HG02943 (cell line): Measurements from ENCODE around the gene SLC47A2.

ENCODE experiments used
- ATAC-seq: cut with Tn5 transposase; IDR thresholded peaks from one replicate; pipeline ENCODE4 v1.9.1; 2021; ENCODE audit warnings: mild to moderate bottlenecking, low read depth, moderate library complexity; ENCODE audit not compliant: unreplicated experiment

SLC47A2 gene

DNA sequence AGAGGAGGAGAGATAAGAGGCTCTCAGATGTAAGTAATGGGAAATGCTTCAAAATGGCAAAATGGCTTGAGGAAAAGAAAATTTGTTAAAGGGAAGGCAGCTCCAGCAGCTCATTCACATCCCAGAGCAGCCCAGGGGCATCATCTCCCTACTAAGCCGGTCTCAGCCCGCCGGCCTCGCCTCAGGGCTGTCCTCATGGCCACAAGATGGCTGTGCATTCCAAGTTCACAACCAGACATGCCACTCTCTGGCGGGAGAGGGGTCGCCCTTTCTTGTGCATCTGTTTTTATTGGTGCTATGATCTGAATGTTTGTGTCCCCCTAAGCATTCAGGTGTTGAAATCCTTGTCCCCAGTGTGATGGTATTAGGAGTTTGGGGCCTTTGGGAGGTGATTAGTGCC is 13.5 kb upstream of the SLC47A2 start:
- ATAC-seq = no peak

DNA sequence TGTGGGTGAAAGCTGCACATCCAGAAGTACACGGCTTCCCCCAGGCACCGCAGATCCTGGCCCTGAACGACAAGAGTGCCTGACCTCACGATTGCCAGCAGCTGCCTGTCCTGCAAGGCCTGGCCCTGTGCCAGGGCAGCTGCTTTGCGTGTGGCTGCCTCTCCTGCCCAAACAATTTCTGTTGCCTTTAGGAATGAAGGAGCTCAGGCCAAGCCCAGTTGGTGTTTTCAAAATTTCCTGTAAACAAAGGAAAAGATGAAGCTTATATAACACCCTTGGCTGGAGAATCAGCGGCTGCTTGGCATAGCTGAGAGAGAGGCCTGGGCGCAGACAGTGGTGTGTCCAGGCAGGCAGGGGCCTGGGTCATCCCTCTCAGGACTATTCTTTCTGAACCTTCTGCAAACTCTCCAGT is 11.7 kb upstream of the SLC47A2 start:
- no peak for ATAC-seq

DNA sequence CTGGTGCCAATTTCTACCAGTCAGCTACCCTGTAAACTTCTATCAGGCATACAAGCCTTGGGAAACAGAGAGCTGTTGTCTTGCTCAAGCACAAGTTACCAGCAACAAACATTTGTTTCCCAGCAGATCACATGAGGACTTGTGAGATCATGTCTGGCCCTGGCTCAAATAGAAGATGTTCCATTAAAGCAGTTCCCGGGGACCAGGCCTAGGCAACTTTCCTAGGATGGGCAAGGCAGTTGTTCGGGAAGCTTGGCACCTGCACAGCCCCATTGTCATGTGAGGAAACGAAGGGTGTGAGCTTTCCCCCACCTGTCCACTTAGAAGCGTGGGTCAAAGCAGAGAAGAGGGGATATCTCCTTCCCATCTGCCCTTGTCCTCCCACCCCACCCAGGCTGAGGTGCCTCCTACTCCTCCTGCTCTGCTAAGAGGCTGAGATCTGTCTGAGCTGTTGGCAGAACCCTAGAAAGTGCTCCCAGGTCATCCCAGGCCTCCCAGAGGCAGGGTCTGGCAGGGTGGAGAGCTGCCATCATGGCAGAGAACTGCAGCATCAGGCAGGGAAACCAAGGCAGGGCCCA is 11.2 kb upstream of the SLC47A2 start:
- no peak for ATAC-seq

DNA sequence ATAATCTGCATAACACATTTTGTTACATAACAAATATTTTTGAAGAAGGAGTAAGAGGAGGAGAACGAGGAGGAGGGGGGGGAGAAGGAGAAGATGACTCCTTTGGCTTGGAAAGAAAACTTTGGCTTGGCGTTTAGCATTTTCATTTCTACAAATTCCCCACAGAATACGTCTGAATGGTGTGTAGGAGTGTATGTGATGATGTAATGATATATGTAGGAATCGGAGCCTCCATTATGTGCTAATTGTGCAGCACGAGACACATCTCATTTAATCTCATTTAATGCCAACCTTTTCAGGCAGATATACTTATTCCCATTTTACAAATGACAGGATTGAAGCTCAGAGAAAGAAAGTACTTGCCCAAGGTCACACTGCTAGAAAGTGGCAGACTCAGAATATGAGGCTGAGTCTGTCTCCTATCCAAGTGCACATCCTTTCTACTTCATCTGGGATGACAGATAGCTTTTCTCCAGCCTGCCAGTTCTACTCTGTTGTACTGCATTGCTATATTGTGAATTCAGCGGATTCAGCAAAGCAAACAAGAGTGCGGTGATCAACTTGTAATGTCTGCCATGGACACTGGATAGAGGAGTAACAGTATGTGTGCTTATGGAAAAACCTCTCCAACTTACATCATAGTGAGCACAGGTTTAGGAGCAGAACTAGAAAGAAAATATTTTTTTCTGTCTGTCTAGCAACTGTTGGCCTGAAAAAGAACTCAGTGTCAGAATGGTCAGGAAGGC is 10.4 kb upstream of the SLC47A2 start:
- ATAC-seq = no peak

DNA sequence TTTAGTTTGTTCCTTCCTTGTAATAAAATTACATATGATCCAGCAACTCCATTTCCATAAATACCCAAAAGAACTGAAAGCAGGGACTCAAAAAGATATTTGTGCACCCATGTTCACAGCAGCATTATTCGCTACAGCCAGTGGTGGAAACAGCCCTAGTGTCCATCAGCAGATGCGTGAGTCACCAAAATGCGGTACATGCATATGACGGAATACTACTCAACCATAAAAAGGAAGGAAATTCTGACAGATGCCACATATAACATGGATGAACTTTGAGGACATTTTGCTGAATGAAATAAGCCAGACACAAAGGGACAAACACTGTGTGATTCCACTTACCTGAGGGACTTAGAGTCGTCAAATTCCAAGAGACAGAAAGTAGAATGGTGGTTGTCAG is 9.1 kb upstream of the SLC47A2 start:
- ATAC-seq = no peak

DNA sequence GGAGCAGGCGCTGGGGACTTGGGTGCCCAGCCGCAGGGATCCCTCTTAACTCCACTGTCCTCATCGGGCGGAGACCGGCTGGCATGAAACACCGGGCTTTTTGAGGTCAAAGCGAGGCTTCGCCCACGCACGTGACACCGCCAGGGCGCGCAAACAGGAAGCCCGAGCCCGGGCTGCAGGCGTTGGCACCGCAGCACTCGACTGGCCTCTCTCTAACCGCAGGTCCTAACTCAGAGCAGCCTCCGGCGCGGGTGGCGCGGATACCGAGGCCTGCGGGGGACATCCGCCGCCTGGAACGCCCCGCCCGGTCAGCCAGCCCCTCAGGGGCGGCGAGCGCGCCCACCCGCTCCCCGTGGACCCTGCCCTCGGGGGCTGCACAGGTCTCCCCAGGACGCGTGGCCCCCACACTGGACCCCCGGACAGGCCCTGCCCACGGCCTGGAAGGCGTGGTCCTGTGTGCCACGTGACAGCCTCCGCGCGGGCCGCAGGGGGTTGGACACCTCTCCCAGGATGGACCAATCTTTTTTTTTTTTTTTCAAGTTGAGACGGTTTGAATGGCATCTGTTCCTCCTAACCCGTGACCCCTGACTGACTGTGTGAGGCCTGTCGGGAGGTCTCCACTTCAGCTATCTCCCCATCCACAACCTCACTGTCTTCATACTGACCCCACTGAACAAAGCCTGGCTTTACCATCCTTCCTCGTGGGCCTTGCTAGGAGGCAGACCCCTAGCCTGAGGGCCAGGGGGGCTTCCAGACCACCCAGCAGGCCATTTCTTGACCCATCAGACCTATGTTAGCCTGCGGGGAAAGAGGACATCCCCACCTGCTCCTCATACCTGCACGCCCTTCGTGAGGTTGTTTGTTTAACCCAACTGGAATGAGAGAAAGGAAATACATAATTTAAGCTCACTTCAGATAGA is 8.4 kb upstream of the SLC47A2 start:
- ATAC-seq = no peak

DNA sequence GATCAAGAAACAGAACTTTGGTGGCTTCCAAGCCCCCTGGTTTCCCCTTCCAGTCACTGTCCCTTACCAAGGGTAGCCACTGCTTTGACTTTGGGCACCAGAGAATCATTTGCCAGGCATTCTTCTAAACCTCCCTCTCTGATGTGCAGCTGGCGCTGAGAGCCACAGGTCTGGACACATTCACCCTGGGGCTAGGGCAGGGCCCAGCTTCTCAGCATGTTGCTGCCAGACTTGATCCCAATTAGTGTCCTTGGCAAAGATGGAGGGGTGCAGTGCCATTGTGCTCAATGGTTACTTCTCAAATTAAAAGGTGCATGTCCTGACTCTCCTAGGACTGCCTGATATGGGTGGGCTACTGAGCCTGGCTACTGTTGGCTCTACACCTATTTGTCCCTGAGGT is 7.6 kb upstream of the SLC47A2 start:
- no peak for ATAC-seq

DNA sequence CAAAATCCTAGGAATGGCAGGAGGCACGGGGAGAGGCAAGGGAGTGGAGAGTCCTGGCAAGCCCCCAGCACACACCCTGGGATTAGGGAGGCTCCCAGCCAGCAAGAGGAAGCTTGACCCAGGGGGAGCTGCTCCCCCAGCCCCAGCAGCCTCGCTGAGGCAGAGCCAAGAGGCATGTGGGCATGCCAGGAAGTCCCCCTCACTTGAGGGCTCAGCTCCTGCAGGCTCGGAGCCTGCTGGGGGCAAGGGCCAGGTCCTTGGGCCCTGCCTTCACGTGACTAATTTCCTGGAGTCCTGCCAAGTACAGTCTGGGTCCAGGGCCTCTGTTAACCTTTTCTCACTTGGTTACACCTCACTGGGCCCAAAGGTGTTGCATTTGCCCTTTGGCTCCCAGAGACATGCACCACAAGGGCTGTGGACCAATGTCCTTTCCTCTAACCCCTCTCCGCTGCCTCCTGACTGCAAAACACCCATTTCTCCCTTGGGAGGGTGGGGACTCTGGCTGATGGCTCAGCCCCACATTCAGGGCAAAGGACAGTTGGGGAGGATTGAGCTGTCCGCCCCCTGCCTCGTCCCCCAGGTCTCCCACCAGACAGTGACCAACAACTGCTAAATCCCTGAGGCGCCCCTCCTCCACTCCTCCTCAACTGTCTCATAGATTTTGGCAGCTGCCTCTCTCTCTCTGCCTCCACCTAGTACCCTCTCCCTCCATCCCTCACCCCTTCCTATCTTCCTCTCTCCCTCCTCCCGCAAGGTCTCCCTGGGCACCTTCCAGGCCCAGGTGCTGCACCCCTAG is 4.4 kb upstream of the SLC47A2 start:
- no peak for ATAC-seq

DNA sequence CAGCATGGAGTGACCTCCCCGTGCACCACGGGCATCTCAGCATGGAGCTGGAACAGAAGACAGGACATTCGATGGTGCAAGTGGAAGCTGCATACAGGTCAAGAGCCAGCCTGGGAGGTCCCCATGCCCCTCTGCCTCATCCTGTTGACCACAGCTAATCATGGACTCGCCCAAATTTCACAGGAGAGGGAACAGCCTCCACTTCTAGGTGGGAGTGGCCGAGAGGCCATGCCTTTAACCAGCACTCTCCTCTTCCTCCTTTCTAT is 3.8 kb upstream of the SLC47A2 start:
- no peak for ATAC-seq

DNA sequence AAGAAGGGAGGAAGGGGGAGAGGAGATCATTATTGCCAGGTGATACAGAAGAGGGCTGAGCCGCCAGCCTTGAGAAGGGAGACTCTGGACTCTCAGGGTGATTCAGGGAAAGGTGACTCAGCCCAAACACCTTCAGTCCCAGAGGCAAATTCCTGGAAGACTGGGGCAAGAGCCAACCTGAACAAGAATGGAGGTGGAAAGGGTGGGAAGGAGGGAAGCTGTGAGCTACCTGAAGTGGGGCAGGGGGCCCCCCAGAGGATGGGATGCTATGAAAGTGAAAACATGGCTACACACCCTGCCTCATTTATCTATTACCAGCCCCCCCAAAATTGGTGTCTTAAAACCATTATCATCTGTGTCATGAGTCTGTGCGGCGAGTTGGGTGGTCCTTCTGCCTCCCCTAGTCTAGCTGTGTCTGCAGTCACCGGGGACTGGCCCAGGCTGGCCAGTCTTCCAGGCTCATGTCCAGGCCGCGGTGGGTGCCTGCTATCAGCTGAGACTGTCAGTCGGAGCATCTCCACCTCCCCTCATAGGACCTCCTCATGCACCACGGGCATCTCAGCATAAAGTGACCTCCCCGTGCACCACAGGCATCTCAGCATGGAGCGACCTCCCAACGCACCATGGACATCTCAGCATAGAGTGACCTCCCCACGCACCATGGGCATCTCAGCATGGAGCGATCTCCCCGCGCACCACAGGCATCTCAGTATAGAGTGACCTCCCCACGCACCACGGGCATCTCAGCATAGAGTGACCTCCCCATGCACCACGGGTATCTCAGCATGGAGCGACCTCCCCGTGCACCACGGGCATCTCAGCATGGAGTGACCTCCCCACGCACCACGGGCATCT is 3.2 kb upstream of the SLC47A2 start:
- ATAC-seq = no peak

DNA sequence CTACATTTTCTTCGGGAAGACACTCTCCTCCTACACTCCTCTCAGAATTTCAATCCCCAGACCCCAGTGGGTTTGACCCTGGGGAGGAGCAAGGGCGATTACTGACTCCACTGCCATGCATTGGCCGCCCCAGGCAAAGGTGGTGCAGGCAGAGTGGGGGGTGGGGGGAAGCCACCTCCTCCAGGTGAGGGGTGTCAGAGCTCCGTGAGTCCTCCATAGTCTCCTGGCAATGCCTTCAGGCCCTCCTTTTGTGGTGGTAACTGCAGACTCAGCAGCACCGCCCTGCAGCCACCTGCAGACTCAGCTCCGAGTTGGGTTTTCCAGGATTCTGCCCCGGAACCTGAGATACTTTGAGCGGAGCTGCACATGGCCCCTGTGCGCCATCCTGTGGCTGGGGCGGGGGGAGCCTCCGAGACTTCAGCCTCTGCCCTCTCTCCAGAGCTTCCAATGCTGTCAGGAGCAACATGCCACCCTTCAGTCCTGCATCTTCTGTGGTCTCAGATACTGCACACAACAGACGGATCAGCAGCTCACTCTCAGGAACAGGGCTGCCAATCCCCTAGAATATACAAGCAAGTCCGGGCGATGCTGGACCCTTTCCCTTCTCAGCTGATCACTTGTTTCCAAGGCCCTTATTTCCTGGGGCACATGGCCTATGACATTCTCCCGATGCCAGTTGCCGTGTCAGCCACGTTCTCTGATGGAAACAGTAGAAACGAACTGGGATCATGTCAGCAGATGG is 2.4 kb upstream of the SLC47A2 start:
- ATAC-seq = no peak

DNA sequence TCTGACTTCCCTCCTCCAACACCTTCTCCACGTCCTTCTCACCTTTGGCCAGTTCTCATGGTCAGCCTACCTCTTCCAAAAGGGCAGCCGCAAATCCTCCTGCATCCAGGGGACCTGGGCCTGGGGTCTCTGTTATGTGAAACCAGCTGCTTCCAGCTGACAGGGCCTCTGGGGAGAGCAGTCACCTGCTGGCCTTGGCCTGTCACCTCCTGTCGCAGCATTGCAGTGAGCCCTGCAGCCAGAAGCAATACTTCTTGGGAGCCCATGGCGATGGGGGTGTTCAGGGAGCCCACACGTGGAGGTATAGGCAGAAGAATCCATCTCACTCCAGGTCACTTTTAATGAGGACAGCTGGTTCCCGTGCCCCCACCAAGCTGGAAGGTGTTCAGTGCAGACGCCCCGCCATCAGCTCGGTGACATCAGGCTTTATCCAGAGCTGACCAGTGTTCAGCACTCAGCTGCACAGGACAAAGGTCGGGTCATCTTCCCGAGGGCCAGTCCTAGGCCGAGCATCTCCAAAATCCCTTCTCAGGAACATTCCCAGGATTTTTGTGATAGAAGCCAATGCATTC is 1.7 kb upstream of the SLC47A2 start:
- no peak for ATAC-seq

DNA sequence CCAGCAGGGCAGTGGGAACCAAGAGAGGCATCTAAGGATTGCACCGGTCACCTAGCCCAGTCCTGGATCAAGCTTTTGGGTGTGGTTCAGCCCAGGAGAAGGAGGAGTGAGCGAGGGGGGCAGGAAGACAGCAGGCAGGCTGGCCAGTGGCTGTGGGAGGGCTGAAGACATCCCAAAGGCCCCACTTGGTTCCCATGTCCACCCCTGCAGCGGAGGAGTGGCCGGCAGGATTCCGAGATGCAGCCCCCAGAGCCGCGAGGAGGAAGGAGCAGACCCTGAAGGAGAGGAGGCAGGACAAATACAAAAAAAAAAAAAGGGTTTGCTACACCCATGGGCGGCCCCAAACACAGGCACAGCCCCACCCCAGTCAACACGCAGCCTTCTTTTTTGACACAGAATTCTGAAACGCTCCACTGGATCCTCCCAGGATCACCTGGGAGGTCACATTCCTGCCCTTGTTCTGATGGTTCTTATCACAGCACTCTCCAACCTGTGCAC is 1.1 kb upstream of the SLC47A2 start:
- no peak for ATAC-seq

DNA sequence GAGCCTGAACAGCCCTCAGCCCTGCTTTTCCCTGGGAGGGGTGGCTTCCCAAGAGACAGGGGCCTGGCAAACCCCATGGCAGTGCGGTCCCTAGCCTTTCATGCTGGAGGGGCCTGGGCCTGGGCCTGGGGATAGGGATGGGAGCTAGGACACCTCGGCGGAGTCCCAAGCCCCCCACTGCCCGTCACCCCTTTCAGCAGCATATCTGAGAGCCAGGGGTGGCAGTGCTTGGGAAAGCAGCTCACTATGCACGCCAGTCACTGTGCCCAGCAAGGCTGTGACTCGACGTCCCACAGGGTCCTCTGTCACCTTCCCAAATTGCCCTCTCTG is 612 bp upstream of the SLC47A2 start:
- no peak for ATAC-seq

DNA sequence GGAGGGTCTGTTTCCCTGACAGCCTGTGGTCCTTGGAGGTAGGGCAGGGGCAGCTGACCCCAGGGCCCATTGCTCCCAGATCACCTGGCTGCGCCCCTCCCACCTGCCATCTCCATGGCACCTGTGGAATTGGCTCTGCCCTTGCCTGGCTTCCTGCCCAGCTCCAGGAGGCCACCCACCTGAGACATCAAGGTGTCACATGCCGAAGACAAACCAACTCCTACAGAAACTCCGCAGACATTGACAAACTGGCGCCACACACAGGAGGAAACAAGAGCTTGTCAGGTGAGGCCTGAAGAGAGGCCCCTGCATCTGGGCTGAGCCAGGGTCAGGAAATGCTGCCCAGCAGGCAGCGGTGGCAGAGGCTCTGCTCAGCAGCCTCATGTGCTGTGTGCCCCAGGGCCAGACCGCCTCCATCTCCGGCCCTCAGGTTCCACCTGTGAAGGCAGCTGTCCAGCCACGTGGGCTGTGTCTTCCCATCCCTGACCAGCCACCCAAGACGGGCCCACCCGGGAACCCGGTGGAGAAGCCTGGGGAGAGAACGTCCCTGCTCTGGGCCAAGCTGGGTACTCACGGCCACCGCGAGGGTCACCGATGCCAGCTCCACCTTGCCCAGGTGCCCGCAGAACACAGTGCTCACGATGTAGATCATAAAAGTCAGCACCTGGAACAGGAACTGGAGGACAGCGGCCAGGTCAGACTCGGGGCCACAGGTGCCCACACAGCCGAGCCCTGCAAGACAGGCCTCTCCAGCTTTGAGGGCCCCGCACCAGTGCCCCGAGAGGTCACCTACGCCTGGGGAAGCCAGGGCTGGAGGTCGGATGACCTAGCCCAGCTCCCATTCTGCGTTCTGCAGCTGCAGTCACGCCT is 1.6 kb downstream of the SLC47A2 start:
- ATAC-seq = no peak

DNA sequence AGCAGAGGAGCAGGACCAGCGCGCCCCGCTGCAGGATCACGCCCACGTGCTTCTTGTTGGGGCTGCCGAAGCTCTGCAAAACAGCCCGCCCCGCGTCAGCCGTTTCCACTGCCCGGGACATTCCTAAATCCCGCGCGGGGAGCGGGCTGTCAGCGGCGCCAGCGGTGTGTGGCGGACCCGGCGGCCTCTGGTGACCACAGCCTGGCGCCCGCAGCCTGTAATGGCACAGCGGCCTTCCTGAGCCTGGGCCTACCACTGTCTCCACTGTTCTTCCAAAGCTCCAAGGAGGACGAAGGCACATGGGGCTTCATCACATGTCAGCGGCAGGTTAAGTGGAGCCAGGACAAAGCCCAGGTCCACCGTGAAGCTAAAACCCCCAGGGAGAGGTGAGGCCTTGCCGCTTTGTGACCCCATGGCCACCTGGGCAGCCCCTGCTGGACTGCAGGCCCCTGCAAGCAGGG is 2.5 kb downstream of the SLC47A2 start:
- no peak for ATAC-seq

DNA sequence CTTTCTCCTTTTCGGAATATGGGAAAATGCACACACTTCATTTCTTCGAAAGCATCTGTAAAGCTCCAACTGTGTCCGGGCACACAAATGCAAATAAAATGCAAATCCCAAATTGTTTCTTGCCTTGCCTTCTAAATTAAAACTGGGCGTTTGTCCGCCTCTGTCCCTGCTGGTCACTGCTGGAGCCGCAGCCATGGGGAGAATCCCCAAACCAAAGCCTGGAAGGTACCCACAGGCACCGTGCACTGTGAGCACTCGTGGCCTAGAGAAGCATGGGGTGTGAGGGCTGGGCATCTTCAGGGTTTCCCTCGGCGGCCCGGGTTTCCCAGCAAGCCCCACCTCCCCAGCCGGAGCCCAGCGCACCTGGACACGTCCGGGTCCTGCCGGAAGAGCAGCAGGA is 2.9 kb downstream of the SLC47A2 start:
- no peak for ATAC-seq

DNA sequence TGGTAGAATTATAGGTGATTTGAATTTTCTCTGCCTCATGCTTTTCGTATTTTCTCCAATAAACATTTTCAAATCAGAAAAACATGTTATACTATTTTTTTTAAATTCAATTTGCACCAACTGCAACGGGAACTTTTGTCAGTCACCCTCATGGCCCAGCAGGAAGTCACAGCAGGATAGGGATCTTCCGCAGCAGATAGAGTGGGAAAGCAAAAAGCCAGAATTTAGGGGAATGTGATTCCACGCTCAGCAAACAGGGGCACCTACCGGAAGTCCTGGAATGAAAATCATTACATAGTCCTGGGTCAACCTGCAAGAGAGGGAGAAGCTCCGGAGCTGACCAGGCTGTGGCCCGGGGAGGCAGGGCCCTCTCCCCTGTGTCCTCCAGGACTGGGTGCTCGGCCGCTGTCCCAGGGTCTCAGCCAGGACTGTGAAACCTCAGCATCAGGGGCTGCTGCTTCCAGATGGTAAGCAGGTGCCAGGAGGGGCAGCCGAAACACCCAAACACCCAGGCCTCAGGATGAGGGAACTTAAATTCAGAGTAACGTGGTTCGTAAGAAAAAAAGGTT is 3.9 kb downstream of the SLC47A2 start:
- ATAC-seq = no peak
